HG03354 (cell line): Measurements from ENCODE around the gene MAN1A1.

ENCODE experiments used
- ATAC-seq: cut with Tn5 transposase; IDR thresholded peaks from one replicate; pipeline ENCODE4 v1.9.1; 2021; ENCODE audit warnings: mild to moderate bottlenecking; ENCODE audit not compliant: unreplicated experiment, poor library complexity, severe bottlenecking

Gene MAN1A1

DNA sequence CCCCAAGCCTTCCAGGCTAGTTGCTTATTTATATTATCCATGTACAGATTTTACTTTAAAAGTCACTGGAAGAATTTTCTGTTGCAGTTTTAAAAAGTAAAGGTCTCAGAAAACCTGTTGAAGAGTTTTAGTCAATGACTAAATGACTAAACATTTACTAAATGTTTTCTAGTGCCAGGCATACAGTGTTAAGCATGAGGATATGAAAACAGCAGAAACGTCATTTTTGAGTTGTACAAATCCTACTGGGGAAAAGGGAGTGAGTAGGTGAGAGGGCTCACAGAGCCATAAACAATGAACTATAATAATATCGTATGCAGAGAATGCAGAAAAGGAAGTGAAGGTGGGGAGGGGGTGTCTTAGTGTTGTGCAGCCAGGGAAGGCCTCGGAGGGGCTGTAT is 66.3 kb downstream of the MAN1A1 start:
- ATAC-seq, result no peak

GRCh38 chr6:119280668-119281067 is 68.9 kb downstream of the MAN1A1 start:
- no peak for ATAC-seq

DNA sequence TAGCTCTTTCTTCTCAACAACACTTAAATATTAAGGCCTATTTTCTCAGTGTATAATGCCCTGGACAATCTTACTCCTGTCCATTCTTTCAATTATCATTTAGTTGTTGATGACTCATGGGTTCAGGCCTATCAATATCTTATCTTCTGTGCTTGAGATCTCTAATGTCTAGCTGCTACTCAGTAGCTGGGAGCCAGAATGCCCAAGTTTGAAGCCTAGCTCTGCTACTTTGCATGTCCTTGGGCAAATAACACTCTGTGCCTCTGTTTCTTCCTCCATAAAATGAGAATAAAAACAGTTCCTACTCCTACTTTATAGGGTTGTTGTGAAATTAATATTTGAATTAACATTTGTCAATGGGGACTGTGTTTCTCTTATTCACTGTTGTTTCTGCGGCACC is 69.5 kb downstream of the MAN1A1 start:
- ATAC-seq, result no peak

GRCh38 chr6:119278625-119279024 is 70.9 kb downstream of the MAN1A1 start:
- no peak for ATAC-seq

- ATAC-seq, result no peak
Observed at GRCh38 chr6:119277052-119277451, 72.5 kb downstream of the MAN1A1 start.

- ATAC-seq, result no peak
Observed at GRCh38 chr6:119276211-119276610, 73.3 kb downstream of the MAN1A1 start.

- no peak for ATAC-seq
Observed at GRCh38 chr6:119274197-119274595, 75.4 kb downstream of the MAN1A1 start.

- no peak for ATAC-seq
Observed at GRCh38 chr6:119273272-119274196, 76.0 kb downstream of the MAN1A1 start.

DNA sequence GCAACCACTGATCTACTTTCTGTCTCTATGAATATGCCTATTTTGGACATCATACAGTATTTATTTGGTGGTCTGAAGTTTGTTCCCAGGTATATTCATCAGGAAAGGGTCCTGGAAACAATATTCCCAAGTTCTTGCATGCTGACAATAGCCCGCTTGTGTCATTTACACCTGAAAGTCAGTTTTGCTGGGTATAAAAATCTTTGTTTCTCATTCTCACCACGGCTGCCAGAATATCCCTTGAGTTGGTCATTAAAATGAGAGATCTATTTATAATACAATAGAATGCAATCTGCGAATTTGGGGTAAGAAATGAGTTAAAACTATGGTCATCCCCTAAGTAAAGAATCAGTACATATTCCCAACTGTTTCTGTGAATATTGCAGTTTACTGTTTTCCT is 79.0 kb downstream of the MAN1A1 start:
- no peak for ATAC-seq

GRCh38 chr6:119269266-119270103 is 80.1 kb downstream of the MAN1A1 start:
- ATAC-seq, result no peak

DNA sequence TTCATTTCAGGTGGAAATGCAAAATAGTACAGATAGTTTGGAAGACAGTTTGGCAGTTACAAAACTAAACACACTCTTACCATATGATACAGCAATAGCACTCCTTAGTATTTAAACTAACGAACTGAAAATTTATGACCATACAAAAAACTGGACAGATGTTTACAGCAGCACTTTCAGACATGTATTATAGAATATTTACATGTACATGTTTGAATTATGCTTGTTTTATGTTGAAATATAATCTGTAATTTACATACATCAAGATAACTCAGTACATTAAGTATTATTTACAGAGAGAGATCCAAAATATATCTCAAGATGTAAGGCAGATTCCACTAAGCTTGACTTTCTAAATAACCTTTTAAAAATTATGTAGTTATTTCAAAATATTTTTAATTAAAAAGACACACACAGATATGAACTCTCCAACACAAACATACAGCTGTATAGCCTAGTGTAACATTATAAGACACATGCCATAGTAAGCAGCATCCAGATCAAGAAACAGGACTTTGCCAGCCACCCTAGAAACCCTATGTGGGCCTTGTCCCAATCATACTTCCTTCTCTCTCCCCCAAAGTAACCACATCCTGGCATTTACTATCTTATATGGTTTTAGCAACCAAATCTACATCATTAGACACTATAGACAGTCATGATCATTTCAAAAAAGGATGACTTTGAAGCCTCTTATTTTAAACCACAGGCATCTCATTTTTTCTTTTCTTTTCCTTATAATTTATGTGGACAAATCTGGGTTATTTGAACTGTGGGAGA is 82.2 kb downstream of the MAN1A1 start:
- ATAC-seq, result no peak

GRCh38 chr6:119264854-119265397 is 84.6 kb downstream of the MAN1A1 start:
- ATAC-seq, result no peak

- ATAC-seq, result no peak
Observed at GRCh38 chr6:119262612-119263011, 86.9 kb downstream of the MAN1A1 start.

GRCh38 chr6:119261944-119262284 is 87.6 kb downstream of the MAN1A1 start:
- no peak for ATAC-seq

- ATAC-seq, result no peak
Observed at GRCh38 chr6:119259027-119259426, 90.5 kb downstream of the MAN1A1 start.

DNA sequence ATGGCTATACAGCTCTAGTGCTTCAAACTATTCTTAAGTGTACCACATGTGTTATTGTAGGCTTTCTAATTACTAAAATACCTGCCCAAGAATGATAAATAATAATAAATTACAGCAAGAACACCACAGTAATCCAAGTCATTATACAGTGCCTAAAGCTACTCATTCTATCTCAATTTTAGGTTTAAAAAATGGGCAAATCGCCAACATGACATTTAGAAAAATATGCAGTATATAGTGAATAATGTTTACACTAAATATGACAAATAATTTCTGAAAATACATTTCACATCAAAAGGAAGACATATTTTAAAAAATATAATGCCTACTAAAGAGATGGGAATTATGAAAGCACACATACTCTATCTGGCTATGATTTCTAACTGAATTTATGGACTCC is 91.8 kb downstream of the MAN1A1 start:
- no peak for ATAC-seq

- ATAC-seq, result no peak
Observed at GRCh38 chr6:119256978-119257462, 92.5 kb downstream of the MAN1A1 start.

DNA sequence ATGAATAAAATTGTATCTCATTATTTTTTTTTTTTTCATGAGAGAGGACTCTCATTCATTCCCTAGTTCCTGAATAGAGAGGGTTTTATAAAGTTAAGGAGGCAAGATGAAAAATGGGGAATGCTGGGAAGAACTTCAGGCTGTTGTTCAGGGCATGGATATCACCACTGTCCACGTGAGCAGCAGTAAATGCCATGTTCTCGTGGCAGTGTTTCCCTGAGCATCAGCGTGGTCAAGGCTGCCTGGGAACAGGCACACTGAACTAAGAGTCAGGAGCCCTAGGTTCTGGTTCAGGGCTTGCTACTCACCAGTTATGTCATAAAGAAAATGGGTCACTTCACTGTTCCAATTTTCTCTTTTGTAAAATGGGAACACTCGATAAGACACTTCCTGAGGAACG is 93.2 kb downstream of the MAN1A1 start:
- no peak for ATAC-seq

DNA sequence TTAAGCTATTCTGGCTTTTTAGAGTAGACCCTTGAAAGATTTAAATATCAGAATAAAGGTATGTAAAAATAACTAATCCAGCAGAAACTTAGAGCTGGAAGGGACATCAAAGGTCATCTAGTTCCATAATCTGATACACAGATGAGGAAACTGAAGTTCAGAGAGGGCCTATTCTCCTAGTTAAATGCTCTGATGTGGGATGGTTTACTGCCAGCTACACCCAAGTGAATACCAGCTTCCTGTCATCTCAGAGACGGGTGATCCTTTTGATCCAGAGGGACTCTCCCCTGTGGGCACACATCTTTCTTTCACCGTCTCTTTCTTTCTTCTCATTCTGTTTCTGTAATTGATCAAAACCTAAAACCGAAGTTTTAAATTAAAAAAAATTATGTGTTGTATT is 94.1 kb downstream of the MAN1A1 start:
- ATAC-seq, result no peak

DNA sequence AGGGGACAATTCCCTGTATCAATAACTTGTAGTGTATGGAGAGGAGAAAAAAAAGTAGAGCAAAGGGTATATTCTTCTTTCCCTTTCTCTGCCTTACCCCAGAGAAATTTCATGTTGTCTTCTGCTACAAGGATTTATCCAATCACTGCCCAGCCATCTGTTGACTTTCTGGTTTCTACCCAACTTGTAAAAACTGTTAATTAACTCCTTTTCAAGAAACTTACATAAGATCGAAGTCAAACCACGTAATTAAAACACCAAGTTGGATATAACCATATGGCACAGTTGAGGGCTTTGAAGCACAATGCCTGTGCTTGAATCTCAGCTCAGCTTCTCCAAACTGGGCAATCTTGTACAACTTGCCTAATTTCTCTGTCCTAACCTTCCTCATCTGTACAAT is 99.5 kb downstream of the MAN1A1 start:
- no peak for ATAC-seq
